Colonic mucosa (tissue), 4 donors: ENCODE measurements around the gene RNF38. TPM values are rescaled to one million over a fixed set of nuclear protein-coding genes. Genes with fewer than 3 reads are reported as not detected.

Experiments used
- DNase-seq: peaks from one replicate; pipeline ENCODE4 v3.0.0-alpha.2; 2020
- H3K27ac ChIP-seq: fragments of 200-600 bp; one replicate; pipeline ENCODE4 v1.8.0; 2021
- H3K27me3 ChIP-seq: fragments of 200-600 bp; one replicate; pipeline ENCODE4 v1.8.0; 2021
- H3K36me3 ChIP-seq: fragments of 200-600 bp; one replicate; pipeline ENCODE4 v1.8.0; 2021
- H3K4me1 ChIP-seq: fragments of 200-600 bp; one replicate; pipeline ENCODE4 v1.8.0; 2021; ENCODE audit warnings: mild to moderate bottlenecking
- H3K4me3 ChIP-seq: fragments of 200-600 bp; one replicate; pipeline ENCODE4 v1.8.0; 2021
- H3K9ac ChIP-seq, 2 donors: one replicate each; pipeline ENCODE4 v1.7.0; 2013; ENCODE audit warnings: control low read depth in 2 of 2, low read depth in 2 of 2, low read length in 2 of 2
- H3K9me3 ChIP-seq: fragments of 200-600 bp; one replicate; pipeline ENCODE4 v1.8.0; 2021
- CTCF ChIP-seq: fragments of 200-600 bp; IDR thresholded peaks from one replicate; pipeline ENCODE4 v1.8.0; 2022; ENCODE audit warnings: antibody characterized with exemption, mild to moderate bottlenecking
- intact Hi-C: fragments of 100-400 bp; cut with DNase I; formaldehyde crosslinking; loops from one replicate; pipeline ENCODE4 v1.14.1; 2022
- total RNA-seq, 2 donors: library from RNA; stranded (reverse); fragmentation: NEBNext Ultra II Directional in 1 of 2; extraction: Animal tissue kit (Norgen Biotek cat#: 25700) in 1 of 2; gene quantifications; one replicate each; pipeline ENCODE4 v1.2.1, GENCODE V29; 2021
- donor health status: healthy.
- donor health status: DM: no; HTN: no; CAD: no.
- donor health status: DM: no; HTN: no; CAD: no.

The RNF38 gene
- total RNA-seq, 2 donors from 2014 or later, result 28.9 to 39.2 TPM

GRCh38 chr9:36292641-36293040 is 107.4 kb downstream of the RNF38 start:
- no peak overlapping the region for H3K4me3 ChIP-seq

GRCh38 chr9:36290996-36291395 is 109.1 kb downstream of the RNF38 start:
- H3K4me1 ChIP-seq, result peaks cover 4% of the 10 kb centered on the region
- no peak overlapping the region for H3K27ac ChIP-seq
- no peaks in the 10 kb centered on the region for H3K36me3 ChIP-seq
- no peaks in the 10 kb centered on the region for H3K9me3 ChIP-seq
- no peak overlapping the region for H3K9ac ChIP-seq
- intact Hi-C loops, result no loop called here
- TF ChIP-seq CTCF, result no peak
- no peak overlapping the region for H3K4me3 ChIP-seq
- no peaks in the 10 kb centered on the region for H3K27me3 ChIP-seq
- DNase-seq, result no peak

More at GRCh38 chr9:36292641-36293040, 107.4 kb downstream of the RNF38 start:
- H3K27ac ChIP-seq, result no peak overlapping the region
- H3K27me3 ChIP-seq, result no peaks in the 10 kb centered on the region
- no peaks in the 10 kb centered on the region for H3K36me3 ChIP-seq
- TF ChIP-seq CTCF, result no peak
- peaks cover 4% of the 10 kb centered on the region for H3K4me1 ChIP-seq
- no peak overlapping the region for H3K9ac ChIP-seq
- no peak for DNase-seq
- no peaks in the 10 kb centered on the region for H3K9me3 ChIP-seq
- intact Hi-C loops, result no loop called here

GRCh38 chr9:36289836-36290435 is 110.1 kb downstream of the RNF38 start:
- Histone ChIP-seq H3K4me3 (no peak overlapping the region), H3K9me3 (no peaks in the 10 kb centered on the region), H3K9ac (no peak overlapping the region), H3K27me3 (no peaks in the 10 kb centered on the region), H3K4me1 (no peaks in the 10 kb centered on the region), H3K36me3 (no peaks in the 10 kb centered on the region), H3K27ac (no peak overlapping the region)
- intact Hi-C loops, result no loop called here
- TF ChIP-seq CTCF, result no peak
- no peak for DNase-seq

- no peaks in the 10 kb centered on the region for H3K4me1 ChIP-seq
- H3K9ac ChIP-seq, result no peak overlapping the region
- no peak overlapping the region for H3K27ac ChIP-seq
- H3K36me3 ChIP-seq, result no peaks in the 10 kb centered on the region
- no peak for TF ChIP-seq CTCF
- no peaks in the 10 kb centered on the region for H3K27me3 ChIP-seq
- H3K4me3 ChIP-seq, result no peak overlapping the region
- H3K9me3 ChIP-seq, result no peaks in the 10 kb centered on the region
- intact Hi-C loops, result no loop called here
- DNase-seq, result no peak
Measured at GRCh38 chr9:36288070-36288469, 112.0 kb downstream of the RNF38 start.

Other genes starting within 250 kb of the RNF38 start
- under 1 TPM in 1 of 2 donors, not detected in 1; 0.32 TPM for gene CCIN, start 230.9 kb downstream of the RNF38 start, total RNA-seq
- gene CLTA, start 209.3 kb downstream of the RNF38 start, total RNA-seq, result 100 to 1,000 TPM; 210 to 312 TPM
- gene GNE, start 141.8 kb downstream of the RNF38 start, total RNA-seq, result 100 to 1,000 TPM; 150 to 190 TPM
- gene MELK, start 172.6 kb upstream of the RNF38 start, total RNA-seq, result 10 to 100 TPM; 11.9 to 39.8 TPM